Skeletal muscle tissue (tissue), 4 donors: ENCODE measurements around the gene HS2ST1. TPM values are rescaled to one million over a fixed set of nuclear protein-coding genes. Genes with fewer than 3 reads are reported as not detected.

Experiments
- H3K27ac ChIP-seq: one replicate; pipeline ENCODE4 v1.7.0; 2013; ENCODE audit warnings: mild to moderate bottlenecking, low read depth, low read length, inconsistent platforms
- H3K27me3 ChIP-seq, 3 donors: one replicate each; pipeline ENCODE4 v1.7.0; 2013; ENCODE audit warnings: low read length in 3 of 3; ENCODE audit not compliant: control insufficient read depth in 3 of 3, insufficient read depth in 3 of 3
- H3K36me3 ChIP-seq, 3 donors: one replicate each; pipeline ENCODE4 v1.7.0; 2013; ENCODE audit warnings: low read length in 3 of 3; ENCODE audit not compliant: control insufficient read depth in 3 of 3, insufficient read depth in 3 of 3
- H3K4me1 ChIP-seq, 3 donors: one replicate each; pipeline ENCODE4 v1.7.0; 2013; ENCODE audit warnings: low read length in 3 of 3, mild to moderate bottlenecking in 3 of 3; ENCODE audit not compliant: control insufficient read depth in 3 of 3, insufficient read depth in 3 of 3
- H3K4me3 ChIP-seq, 3 donors: one replicate each; pipeline ENCODE4 v1.7.0; 2013; ENCODE audit warnings: low read length in 3 of 3
- H3K9ac ChIP-seq, 3 donors: one replicate each; pipeline ENCODE4 v1.7.0; 2013; ENCODE audit warnings: low read length in 3 of 3, mild to moderate bottlenecking in 3 of 3, moderate library complexity in 2 of 3, low read depth in 1 of 3
- H3K9me3 ChIP-seq, 3 donors: one replicate each; pipeline ENCODE4 v1.7.0; 2013; ENCODE audit warnings: low read length in 3 of 3; ENCODE audit not compliant: control insufficient read depth in 3 of 3
- total RNA-seq: library from RNA; depleted of rRNA; stranded (reverse); fragments of >200 nt; gene quantifications from one replicate; pipeline ENCODE4 v1.2.3, GENCODE V29; 2014
- donor health status: Osteomylitis.

HS2ST1 gene
- total RNA-seq, 1 donor from 2014 or later, result 9.9 TPM

- H3K4me1 ChIP-seq, result no peaks in the 10 kb centered on the region
- no peak overlapping the region for H3K27ac ChIP-seq
- no peak overlapping the region for H3K4me3 ChIP-seq
- H3K9me3 ChIP-seq, result no peaks in the 10 kb centered on the region
- H3K36me3 ChIP-seq, result no peaks in the 10 kb centered on the region
- no peaks in the 10 kb centered on the region for H3K27me3 ChIP-seq
- H3K9ac ChIP-seq, result no peak overlapping the region
Measured at GRCh38 chr1:86940599-86940998, 26.2 kb downstream of the HS2ST1 start.

DNA sequence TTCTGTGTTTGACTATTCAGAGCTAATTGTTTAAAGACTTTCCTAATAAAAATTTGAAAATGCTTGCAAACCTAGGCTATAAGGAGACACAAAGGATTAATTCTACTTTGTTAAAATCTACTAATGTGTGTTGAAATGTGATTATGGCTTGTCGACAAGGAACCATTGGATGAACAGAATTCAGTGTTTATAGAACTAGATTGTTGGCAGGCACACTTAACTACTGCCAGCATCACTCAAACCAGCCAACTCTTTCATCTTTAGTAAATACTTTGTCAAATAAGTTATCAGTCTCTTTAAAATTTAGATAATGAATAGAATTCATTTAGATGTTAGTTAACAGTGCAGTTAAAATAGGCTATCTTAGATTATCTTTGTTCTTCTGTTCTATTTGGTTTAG, 27.6 kb downstream of the HS2ST1 start:
- Histone ChIP-seq H3K27me3 (no peaks in the 10 kb centered on the region), H3K9me3 (no peaks in the 10 kb centered on the region), H3K9ac (no peak overlapping the region), H3K4me3 (no peak overlapping the region), H3K4me1 (no peaks in the 10 kb centered on the region), H3K36me3 (no peaks in the 10 kb centered on the region), H3K27ac (no peak overlapping the region)

- H3K4me1 ChIP-seq, result no peaks in the 10 kb centered on the region
- H3K9ac ChIP-seq, result no peak overlapping the region
- H3K27me3 ChIP-seq, result no peaks in the 10 kb centered on the region
- no peak overlapping the region for H3K4me3 ChIP-seq
- H3K36me3 ChIP-seq, result no peaks in the 10 kb centered on the region
- no peaks in the 10 kb centered on the region for H3K9me3 ChIP-seq
- no peak overlapping the region for H3K27ac ChIP-seq
Measured at GRCh38 chr1:86942743-86943142, 28.3 kb downstream of the HS2ST1 start.

DNA sequence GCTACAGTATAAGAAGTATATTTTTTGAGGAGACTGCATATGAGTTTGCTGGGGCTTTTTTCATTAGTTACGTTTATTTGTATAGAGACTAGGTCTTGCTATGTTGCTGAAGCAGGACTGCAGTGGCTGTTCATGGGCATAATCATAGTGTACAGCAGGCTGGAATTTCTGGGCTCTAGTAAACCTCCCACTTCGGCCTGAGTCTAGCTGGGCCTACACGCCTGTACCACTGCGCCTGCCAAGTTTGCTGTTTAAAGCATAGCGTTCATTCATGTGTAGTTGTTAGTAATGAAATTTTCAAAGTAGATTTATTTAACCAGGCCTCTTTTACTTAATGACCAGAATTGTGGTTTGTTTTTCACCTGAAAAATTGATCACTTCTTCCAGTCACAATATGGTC, 33.8 kb downstream of the HS2ST1 start:
- no peaks in the 10 kb centered on the region for H3K27me3 ChIP-seq
- no peaks in the 10 kb centered on the region for H3K4me1 ChIP-seq
- no peak overlapping the region for H3K9ac ChIP-seq
- H3K36me3 ChIP-seq, result no peaks in the 10 kb centered on the region
- H3K27ac ChIP-seq, result no peak overlapping the region
- no peak overlapping the region for H3K4me3 ChIP-seq
- no peaks in the 10 kb centered on the region for H3K9me3 ChIP-seq

DNA sequence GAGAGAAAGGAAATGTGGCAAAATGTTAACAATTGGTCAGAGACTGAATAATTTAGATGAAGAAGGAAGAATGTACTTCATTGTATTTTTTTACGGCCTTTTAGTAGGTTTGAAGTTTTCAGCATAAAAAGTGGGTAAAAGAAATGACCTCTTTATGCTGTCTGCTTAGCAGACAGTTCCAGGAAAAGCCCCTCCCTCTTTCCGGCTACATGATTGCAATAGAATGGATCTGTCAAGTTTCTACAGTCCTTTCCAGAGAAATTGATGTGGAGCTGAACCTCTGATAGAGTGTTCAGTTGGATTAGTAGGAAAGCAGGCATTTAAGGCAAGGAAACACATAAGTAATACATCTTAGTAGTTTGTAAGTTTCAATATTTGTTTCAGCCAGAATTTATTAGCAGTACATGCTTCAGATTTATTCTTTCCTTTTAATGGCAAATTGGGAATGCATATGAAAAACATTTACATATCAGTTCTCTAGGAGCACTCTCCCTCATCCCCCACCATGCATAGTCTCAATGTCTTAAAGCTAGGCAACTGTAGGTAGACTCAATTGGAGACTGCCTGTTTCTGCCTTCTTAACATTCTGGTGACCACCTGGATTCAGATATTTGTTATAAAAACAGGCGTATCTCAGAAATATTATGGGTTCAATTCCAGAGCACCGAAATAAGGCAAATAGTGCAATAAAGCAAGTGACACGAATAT, 36.4 kb downstream of the HS2ST1 start:
- H3K36me3 ChIP-seq, result no peaks in the 10 kb centered on the region
- no peak overlapping the region for H3K27ac ChIP-seq
- no peaks in the 10 kb centered on the region for H3K27me3 ChIP-seq
- H3K9ac ChIP-seq, result no peak overlapping the region
- no peak overlapping the region for H3K4me3 ChIP-seq
- H3K9me3 ChIP-seq, result no peaks in the 10 kb centered on the region
- H3K4me1 ChIP-seq, result no peaks in the 10 kb centered on the region

- Histone ChIP-seq H3K4me1 (no peaks in the 10 kb centered on the region), H3K9me3 (no peaks in the 10 kb centered on the region), H3K9ac (no peak overlapping the region), H3K36me3 (no peaks in the 10 kb centered on the region), H3K27me3 (no peaks in the 10 kb centered on the region), H3K27ac (no peak overlapping the region), H3K4me3 (no peak overlapping the region)
Measured at GRCh38 chr1:86951430-86951829, 37.0 kb downstream of the HS2ST1 start.

DNA sequence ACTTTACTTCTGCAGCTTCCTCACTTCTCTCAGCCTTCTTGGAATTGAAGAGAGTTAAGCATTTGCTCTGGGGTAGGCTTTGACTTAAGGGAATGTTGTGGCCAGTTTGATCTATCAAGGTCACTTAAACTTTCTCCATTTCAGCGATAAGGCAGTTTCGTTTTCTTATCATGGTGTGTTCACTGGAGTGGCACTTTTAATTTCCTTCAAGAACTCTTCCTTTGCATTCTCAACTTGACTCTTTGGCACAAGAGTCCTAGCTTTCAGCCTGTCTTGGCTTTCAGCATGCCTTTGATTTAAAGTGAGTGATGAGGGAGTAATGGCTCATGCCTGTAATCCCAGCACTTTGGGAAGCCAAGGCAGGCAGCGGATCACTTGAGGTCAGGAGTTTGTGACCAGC, 38.7 kb downstream of the HS2ST1 start:
- no peaks in the 10 kb centered on the region for H3K4me1 ChIP-seq

GRCh38 chr1:86955678-86956077, 41.2 kb downstream of the HS2ST1 start:
- no peak overlapping the region for H3K27ac ChIP-seq
- H3K9me3 ChIP-seq, result no peaks in the 10 kb centered on the region
- H3K9ac ChIP-seq, result no peak overlapping the region
- no peaks in the 10 kb centered on the region for H3K27me3 ChIP-seq
- no peaks in the 10 kb centered on the region for H3K36me3 ChIP-seq
- H3K4me3 ChIP-seq, result no peak overlapping the region
- no peaks in the 10 kb centered on the region for H3K4me1 ChIP-seq

More for the DNA sequence above, 38.7 kb downstream of the HS2ST1 start:
- Histone ChIP-seq H3K27ac (no peak overlapping the region), H3K9ac (no peak overlapping the region), H3K27me3 (no peaks in the 10 kb centered on the region), H3K9me3 (no peaks in the 10 kb centered on the region), H3K4me3 (peak overlapping the region in 2 of 3 donors; percentile 31 to 45), H3K36me3 (no peaks in the 10 kb centered on the region)

DNA sequence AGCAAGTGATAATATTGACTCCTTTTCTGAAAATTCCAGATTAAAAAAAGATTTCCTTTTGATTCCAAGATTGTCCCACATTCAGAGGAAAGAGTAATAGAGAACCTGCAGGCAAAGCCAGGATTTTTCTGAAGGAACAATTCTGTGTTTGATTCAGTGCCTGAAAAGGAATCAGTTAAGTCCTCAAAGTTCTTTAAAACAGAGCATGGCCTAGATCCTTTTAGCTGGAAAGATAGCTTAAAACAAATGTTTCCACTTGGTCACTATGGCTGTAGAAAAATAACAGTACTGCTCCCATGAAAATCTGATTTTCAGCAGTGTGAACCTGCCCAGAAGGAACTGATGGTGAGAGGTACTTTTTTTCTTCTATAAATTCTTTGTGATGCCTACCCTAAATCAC, 41.8 kb downstream of the HS2ST1 start:
- Histone ChIP-seq H3K4me1 (no peaks in the 10 kb centered on the region), H3K4me3 (no peak overlapping the region), H3K27me3 (no peaks in the 10 kb centered on the region), H3K9ac (no peak overlapping the region), H3K36me3 (no peaks in the 10 kb centered on the region), H3K9me3 (no peaks in the 10 kb centered on the region), H3K27ac (no peak overlapping the region)

GRCh38 chr1:86957221-86957620, 42.8 kb downstream of the HS2ST1 start:
- Histone ChIP-seq H3K36me3 (no peaks in the 10 kb centered on the region), H3K9ac (no peak overlapping the region), H3K27ac (no peak overlapping the region), H3K4me1 (no peaks in the 10 kb centered on the region), H3K4me3 (no peak overlapping the region), H3K27me3 (no peaks in the 10 kb centered on the region), H3K9me3 (no peaks in the 10 kb centered on the region)
